H1 (cell line): ENCODE measurements around the gene NEGR1. TPM values are rescaled to one million over a fixed set of nuclear protein-coding genes. Genes with fewer than 3 reads are reported as not detected.

Source experiments
- BACH1 ChIP-seq: IDR thresholded peaks from 2 replicates; pipeline ENCODE4 v1.6.1; 2012; ENCODE audit warnings: low read length, improper control_type of control experiment
- CTBP2 ChIP-seq: IDR thresholded peaks from 2 replicates; pipeline ENCODE4 v1.7.0; 2011; ENCODE audit warnings: borderline replicate concordance, mild to moderate bottlenecking, moderate library complexity, mixed read lengths, low read length; ENCODE audit not compliant: insufficient read depth, insufficient read length
- GTF2F1 ChIP-seq: IDR thresholded peaks from 2 replicates; pipeline ENCODE4 v1.6.1; 2012; ENCODE audit warnings: low read depth, low read length, improper control_type of control experiment, borderline replicate concordance
- JUN ChIP-seq: IDR thresholded peaks from 2 replicates; pipeline ENCODE4 v1.6.1; 2011; ENCODE audit warnings: low read depth, mild to moderate bottlenecking, improper control_type of control experiment, low read length
- MAX ChIP-seq: IDR thresholded peaks from 2 replicates; pipeline ENCODE4 v1.6.1; 2012; ENCODE audit warnings: inconsistent platforms
- NRF1 ChIP-seq: IDR thresholded peaks from 2 replicates; pipeline ENCODE4 v1.6.1; 2011; ENCODE audit warnings: mild to moderate bottlenecking, low read depth, low read length, improper control_type of control experiment
- RFX5 ChIP-seq: IDR thresholded peaks from 2 replicates; pipeline ENCODE4 v1.6.1; 2011; ENCODE audit warnings: low read depth, low read length, improper control_type of control experiment, borderline replicate concordance
- SP1 ChIP-seq: IDR thresholded peaks from 2 replicates; pipeline ENCODE4 v1.6.1; 2011; ENCODE audit warnings: low read depth, low read length
- SP4 ChIP-seq: IDR thresholded peaks from 2 replicates; pipeline ENCODE4 v1.6.1; 2012; ENCODE audit warnings: low read length, inconsistent platforms
- TBP ChIP-seq: IDR thresholded peaks from 2 replicates; pipeline ENCODE4 v1.6.1; 2011; ENCODE audit warnings: low read depth, low read length, improper control_type of control experiment
- TEAD4 ChIP-seq: IDR thresholded peaks from 2 replicates; pipeline ENCODE4 v1.6.1; 2012; ENCODE audit warnings: low read depth, low read length, inconsistent platforms, mixed read lengths
- polyA plus RNA-seq, 7 experiments: library from polyadenylated mRNA; depleted of rRNA in 3 of 7; stranded (reverse) in 5 of 7; unstranded in 2 of 7; fragments of >200 nt in 5 of 7; fragments of 200-250 nt in 2 of 7; gene quantifications; 1 replicate in 5 of 7; 2 replicates in 1 of 7; 4 replicates in 1 of 7; pipeline versions ENCODE4 v1.2.1 to v1.2.3, GENCODE V29; 2011 to 2013; ENCODE audit warnings: missing spikeins in 2 of 7, mixed read lengths in 2 of 7
- total RNA-seq: library from RNA; stranded (reverse); fragmentation: NEBNext Ultra II Directional; extraction: Animal tissue kit (Norgen Biotek cat#: 25700); gene quantifications from 2 replicates; pipeline ENCODE4 v1.2.1, GENCODE V29; 2021
- TF ChIP-seq, protein P1 (sequence below): fragments of 300-600 bp; sonication (generic); IDR thresholded peaks from 2 replicates; pipeline ENCODE4 v1.7.1; 2012; ENCODE audit warnings: low read length, moderate library complexity, mild to moderate bottlenecking, inconsistent platforms; ENCODE audit not compliant: insufficient replicate concordance

Gene NEGR1
- total and polyA plus RNA-seq, 2 of the 8 experiments (the other 6 are each of a cell fraction or from before 2014, with no cell fraction given): 0.71 to 1.3 TPM

GRCh38 chr1:72184099-72184701, 98.1 kb downstream of the NEGR1 start (continued):
- TF ChIP-seq, protein P1, sequence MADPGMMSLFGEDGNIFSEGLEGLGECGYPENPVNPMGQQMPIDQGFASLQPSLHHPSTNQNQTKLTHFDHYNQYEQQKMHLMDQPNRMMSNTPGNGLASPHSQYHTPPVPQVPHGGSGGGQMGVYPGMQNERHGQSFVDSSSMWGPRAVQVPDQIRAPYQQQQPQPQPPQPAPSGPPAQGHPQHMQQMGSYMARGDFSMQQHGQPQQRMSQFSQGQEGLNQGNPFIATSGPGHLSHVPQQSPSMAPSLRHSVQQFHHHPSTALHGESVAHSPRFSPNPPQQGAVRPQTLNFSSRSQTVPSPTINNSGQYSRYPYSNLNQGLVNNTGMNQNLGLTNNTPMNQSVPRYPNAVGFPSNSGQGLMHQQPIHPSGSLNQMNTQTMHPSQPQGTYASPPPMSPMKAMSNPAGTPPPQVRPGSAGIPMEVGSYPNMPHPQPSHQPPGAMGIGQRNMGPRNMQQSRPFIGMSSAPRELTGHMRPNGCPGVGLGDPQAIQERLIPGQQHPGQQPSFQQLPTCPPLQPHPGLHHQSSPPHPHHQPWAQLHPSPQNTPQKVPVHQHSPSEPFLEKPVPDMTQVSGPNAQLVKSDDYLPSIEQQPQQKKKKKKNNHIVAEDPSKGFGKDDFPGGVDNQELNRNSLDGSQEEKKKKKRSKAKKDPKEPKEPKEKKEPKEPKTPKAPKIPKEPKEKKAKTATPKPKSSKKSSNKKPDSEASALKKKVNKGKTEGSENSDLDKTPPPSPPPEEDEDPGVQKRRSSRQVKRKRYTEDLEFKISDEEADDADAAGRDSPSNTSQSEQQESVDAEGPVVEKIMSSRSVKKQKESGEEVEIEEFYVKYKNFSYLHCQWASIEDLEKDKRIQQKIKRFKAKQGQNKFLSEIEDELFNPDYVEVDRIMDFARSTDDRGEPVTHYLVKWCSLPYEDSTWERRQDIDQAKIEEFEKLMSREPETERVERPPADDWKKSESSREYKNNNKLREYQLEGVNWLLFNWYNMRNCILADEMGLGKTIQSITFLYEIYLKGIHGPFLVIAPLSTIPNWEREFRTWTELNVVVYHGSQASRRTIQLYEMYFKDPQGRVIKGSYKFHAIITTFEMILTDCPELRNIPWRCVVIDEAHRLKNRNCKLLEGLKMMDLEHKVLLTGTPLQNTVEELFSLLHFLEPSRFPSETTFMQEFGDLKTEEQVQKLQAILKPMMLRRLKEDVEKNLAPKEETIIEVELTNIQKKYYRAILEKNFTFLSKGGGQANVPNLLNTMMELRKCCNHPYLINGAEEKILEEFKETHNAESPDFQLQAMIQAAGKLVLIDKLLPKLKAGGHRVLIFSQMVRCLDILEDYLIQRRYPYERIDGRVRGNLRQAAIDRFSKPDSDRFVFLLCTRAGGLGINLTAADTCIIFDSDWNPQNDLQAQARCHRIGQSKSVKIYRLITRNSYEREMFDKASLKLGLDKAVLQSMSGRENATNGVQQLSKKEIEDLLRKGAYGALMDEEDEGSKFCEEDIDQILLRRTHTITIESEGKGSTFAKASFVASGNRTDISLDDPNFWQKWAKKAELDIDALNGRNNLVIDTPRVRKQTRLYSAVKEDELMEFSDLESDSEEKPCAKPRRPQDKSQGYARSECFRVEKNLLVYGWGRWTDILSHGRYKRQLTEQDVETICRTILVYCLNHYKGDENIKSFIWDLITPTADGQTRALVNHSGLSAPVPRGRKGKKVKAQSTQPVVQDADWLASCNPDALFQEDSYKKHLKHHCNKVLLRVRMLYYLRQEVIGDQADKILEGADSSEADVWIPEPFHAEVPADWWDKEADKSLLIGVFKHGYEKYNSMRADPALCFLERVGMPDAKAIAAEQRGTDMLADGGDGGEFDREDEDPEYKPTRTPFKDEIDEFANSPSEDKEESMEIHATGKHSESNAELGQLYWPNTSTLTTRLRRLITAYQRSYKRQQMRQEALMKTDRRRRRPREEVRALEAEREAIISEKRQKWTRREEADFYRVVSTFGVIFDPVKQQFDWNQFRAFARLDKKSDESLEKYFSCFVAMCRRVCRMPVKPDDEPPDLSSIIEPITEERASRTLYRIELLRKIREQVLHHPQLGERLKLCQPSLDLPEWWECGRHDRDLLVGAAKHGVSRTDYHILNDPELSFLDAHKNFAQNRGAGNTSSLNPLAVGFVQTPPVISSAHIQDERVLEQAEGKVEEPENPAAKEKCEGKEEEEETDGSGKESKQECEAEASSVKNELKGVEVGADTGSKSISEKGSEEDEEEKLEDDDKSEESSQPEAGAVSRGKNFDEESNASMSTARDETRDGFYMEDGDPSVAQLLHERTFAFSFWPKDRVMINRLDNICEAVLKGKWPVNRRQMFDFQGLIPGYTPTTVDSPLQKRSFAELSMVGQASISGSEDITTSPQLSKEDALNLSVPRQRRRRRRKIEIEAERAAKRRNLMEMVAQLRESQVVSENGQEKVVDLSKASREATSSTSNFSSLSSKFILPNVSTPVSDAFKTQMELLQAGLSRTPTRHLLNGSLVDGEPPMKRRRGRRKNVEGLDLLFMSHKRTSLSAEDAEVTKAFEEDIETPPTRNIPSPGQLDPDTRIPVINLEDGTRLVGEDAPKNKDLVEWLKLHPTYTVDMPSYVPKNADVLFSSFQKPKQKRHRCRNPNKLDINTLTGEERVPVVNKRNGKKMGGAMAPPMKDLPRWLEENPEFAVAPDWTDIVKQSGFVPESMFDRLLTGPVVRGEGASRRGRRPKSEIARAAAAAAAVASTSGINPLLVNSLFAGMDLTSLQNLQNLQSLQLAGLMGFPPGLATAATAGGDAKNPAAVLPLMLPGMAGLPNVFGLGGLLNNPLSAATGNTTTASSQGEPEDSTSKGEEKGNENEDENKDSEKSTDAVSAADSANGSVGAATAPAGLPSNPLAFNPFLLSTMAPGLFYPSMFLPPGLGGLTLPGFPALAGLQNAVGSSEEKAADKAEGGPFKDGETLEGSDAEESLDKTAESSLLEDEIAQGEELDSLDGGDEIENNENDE: no peak
- TF ChIP-seq NRF1 (no peak), RFX5 (no peak), CTBP2 (no peak), SP1 (no peak), TEAD4 (no peak), GTF2F1 (no peak), BACH1 (no peak), SP4 (no peak), JUN (no peak), MAX (no peak), TBP (no peak)
